Erythroblast (primary cell): ENCODE measurements around the gene CCDC40.

ENCODE experiments used
- GATA1 ChIP-seq: IDR thresholded peaks from 2 replicates; pipeline ENCODE4 v1.6.1; 2011; ENCODE audit warnings: low read depth, mild to moderate bottlenecking, control low read depth, low read length, moderate library complexity
- POLR2A ChIP-seq: IDR thresholded peaks from 2 replicates; pipeline ENCODE4 v1.6.1; 2011; ENCODE audit warnings: mild to moderate bottlenecking, low read length

DNA sequence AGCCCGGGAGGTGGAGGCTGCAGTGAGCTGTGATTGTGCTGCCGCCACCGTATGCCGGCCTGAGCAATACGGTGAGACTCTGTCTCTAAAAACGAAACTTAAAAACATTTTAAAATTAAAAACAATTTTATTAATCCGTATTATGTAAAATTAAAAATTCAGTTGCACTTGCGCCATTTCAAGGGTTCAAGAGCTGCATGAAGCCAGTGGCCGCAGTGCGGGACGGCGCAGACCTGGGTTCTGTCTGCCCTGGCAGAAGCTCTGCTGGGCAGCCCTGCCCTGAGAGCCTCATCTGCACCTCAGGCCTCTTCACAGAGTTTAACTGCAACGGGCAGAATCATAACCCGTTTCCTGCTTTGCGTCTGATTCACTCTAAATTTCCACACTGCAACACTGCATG, 32.5 kb upstream of the CCDC40 start:
- TF ChIP-seq POLR2A (no peak), GATA1 (no peak)
